ENCODE data around the gene SURF2. TPM values are rescaled to one million over a fixed set of nuclear protein-coding genes. Genes with fewer than 3 reads are reported as not detected.

Gene SURF2
- total and polyA plus RNA-seq, 2 experiments from 2014 or later = 39.9 to 104 TPM

GRCh38 chr9:133378408-133378962 lies 22.1 kb downstream of the SURF2 start (continued):
- no peak for TF ChIP-seq POLR2AphosphoS5 (IDR thresholded peaks at IDR 0.05; ENCODE audit: low read depth)
- no peak for TF ChIP-seq CREB1 (CRISPR knock-in tag; IDR thresholded peaks at IDR 0.05; ENCODE audit: low read depth)
- no peak for TF ChIP-seq ZNF462 (CRISPR knock-in tag; IDR thresholded peaks at IDR 0.05)
- no peak for TF ChIP-seq ZNF114 (CRISPR knock-in tag; IDR thresholded peaks at IDR 0.05)
- no peak for TF ChIP-seq JUNB (IDR thresholded peaks at IDR 0.05; ENCODE audit: unreplicated experiment)

GRCh38 chr9:133379153-133380086 lies 23.1 kb downstream of the SURF2 start:
- Histone ChIP-seq H3K4me3 (no peak overlapping the region), H4K20me1 (replicated peaks; ENCODE audit: insufficient read depth) (peaks cover 7% of the 10 kb centered on the region; the same call in 1 of the 2 replicates)
- peaks cover 27% of the 10 kb centered on the region for H3K27me3 Mint-ChIP-seq (ENCODE audit: insufficient read depth, low read depth, poor library complexity)
- no peak for TF ChIP-seq ETS1 (IDR thresholded peaks at IDR 0.05)
- TF ChIP-seq EZH2phosphoT487 (IDR thresholded peaks at IDR 0.05; ENCODE audit: unreplicated experiment) = no peak
- no peak for TF ChIP-seq POLR2AphosphoS5 (IDR thresholded peaks at IDR 0.05; ENCODE audit: low read depth)
- TF ChIP-seq JUNB (IDR thresholded peaks at IDR 0.05; ENCODE audit: unreplicated experiment) = no peak
- no peak for TF ChIP-seq NANOG (IDR thresholded peaks at IDR 0.05; ENCODE audit: borderline replicate concordance)
- TF ChIP-seq REST (IDR thresholded peaks at IDR 0.05; ENCODE audit: unreplicated experiment) = no peak

More at GRCh38 chr9:133379153-133380086, 23.1 kb downstream of the SURF2 start:
- Mint-ChIP-seq H3K27ac (no peak overlapping the region), H3K9me3 (peaks cover 14% of the 10 kb centered on the region; the same call in 2 of the 3 replicates), H3K4me1 (peaks cover 7% of the 10 kb centered on the region; the same call in 2 of the 3 replicates), H3K36me3 (ENCODE audit: low read depth) (peaks cover 7% of the 10 kb centered on the region; the same call in 1 of the 3 replicates), H3K4me3 (no peak overlapping the region)
- no peak overlapping the region for H3K4me2 ChIP-seq
- peaks cover 11% of the 10 kb centered on the region for H3K79me2 ChIP-seq (replicated peaks; ENCODE audit: insufficient read depth)
- H3K27ac ChIP-seq (ENCODE audit: low read depth) = no peak overlapping the region
- ATAC-seq = no peak
- peaks cover 11% of the 10 kb centered on the region; the same call in 1 of the 2 replicates for H3K9me2 ChIP-seq (ENCODE audit: insufficient read depth)
- no peak overlapping the region for H2AFZ ChIP-seq
- H3K4me1 ChIP-seq (ENCODE audit: insufficient read depth) = peaks cover 9% of the 10 kb centered on the region; the same call in 1 of the 2 replicates
- H3F3A ChIP-seq (replicated peaks; ENCODE audit: low read depth) = no peaks in the 10 kb centered on the region
- H3K27me3 ChIP-seq (ENCODE audit: insufficient read depth) = peaks cover 13% of the 10 kb centered on the region
- no peaks in the 10 kb centered on the region for H3K36me3 ChIP-seq (ENCODE audit: insufficient read depth)
- no peak for DNase-seq (ENCODE audit: low spot score)
